ENCODE results near the gene RBMXL3.

DNA sequence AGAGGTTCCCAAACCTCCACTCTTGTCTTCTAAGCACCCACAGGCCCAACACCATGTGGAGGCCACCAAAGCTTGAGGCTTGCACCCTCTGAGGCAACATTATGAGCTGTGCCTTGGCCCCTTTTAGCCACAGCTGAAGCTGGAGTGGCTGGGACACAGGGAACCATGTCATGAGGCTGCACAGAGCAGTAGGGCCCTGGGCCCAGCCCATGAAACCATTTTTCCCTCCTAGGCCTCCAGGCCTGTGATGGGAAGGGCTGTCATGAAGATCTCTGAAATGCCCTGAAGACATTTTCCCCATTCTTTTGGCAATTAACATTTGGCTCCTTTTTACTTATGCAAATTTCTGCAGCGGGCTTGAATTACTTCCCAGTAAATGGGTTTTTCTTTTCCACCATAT, 14.8 kb downstream of the RBMXL3 start:
- TF ChIP-seq, protein P1, sequence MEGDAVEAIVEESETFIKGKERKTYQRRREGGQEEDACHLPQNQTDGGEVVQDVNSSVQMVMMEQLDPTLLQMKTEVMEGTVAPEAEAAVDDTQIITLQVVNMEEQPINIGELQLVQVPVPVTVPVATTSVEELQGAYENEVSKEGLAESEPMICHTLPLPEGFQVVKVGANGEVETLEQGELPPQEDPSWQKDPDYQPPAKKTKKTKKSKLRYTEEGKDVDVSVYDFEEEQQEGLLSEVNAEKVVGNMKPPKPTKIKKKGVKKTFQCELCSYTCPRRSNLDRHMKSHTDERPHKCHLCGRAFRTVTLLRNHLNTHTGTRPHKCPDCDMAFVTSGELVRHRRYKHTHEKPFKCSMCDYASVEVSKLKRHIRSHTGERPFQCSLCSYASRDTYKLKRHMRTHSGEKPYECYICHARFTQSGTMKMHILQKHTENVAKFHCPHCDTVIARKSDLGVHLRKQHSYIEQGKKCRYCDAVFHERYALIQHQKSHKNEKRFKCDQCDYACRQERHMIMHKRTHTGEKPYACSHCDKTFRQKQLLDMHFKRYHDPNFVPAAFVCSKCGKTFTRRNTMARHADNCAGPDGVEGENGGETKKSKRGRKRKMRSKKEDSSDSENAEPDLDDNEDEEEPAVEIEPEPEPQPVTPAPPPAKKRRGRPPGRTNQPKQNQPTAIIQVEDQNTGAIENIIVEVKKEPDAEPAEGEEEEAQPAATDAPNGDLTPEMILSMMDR (IDR thresholded peaks at IDR 0.05; ENCODE audit: extremely low read depth in 1 of 2, insufficient read depth in 1 of 2, low read depth in 1 of 2, low read length in 2 of 2), result no peak
- TF ChIP-seq POLR2A (IDR thresholded peaks at IDR 0.05; ENCODE audit: low read depth, low read length) (no peak), EZH2 (IDR thresholded peaks at IDR 0.05; ENCODE audit: borderline replicate concordance, low read depth, low read length, severe bottlenecking) (no peak), MAX (IDR thresholded peaks at IDR 0.05; ENCODE audit: insufficient read depth, insufficient read length) (no peak), JUN (IDR thresholded peaks at IDR 0.05; ENCODE audit: borderline replicate concordance, insufficient read depth, insufficient read length, low read depth) (no peak), GATA2 (IDR thresholded peaks at IDR 0.05; ENCODE audit: insufficient read depth, insufficient read length, low read depth, low read length) (no peak)
